GM23248 (cell line): Measurements from ENCODE around the gene PNKP.

Experiments
- EZH2 ChIP-seq: fragments of 200-600 bp; sonication (generic); IDR thresholded peaks from 2 replicates; pipeline ENCODE4 v1.6.1; 2018; ENCODE audit warnings: antibody characterized with exemption, mild to moderate bottlenecking; ENCODE audit not compliant: insufficient read depth, poor library complexity, severe bottlenecking
- EZH2phosphoT487 ChIP-seq: fragments of 200-600 bp; sonication (generic); IDR thresholded peaks from 2 replicates; pipeline ENCODE4 v1.6.1; 2018; ENCODE audit warnings: antibody characterized with exemption, moderate library complexity, mild to moderate bottlenecking, low read depth; ENCODE audit not compliant: insufficient read depth

DNA sequence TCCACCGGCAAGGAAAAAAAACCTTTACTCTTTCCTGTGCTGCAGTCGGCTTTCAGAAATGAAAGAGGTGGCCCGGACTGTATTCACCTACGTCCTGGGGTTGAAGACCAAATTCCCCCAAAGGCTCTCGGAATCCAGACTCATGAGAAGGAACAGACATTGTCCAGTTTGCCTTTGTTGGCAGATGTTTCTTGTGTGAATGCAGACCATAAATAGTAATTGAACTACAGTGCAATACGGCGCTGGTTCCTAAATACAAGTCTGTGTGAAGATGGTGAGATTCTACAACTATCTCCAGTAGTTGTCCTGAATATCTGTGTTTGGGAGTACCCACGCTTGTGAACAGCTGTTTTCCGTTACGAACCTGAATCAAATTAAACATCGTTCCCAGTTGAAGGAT is 27.7 kb downstream of the PNKP start:
- TF ChIP-seq EZH2phosphoT487 (no peak), EZH2 (no peak)
